HG02981 (cell line): ENCODE data around the gene TUBGCP5.
A peak's percentile ranks its signal among the peaks of the same experiment; 100 is the strongest.

Experiments used
- ATAC-seq: cut with Tn5 transposase; IDR thresholded peaks from one replicate; pipeline ENCODE4 v1.9.1; 2021; ENCODE audit warnings: mild to moderate bottlenecking, moderate library complexity; ENCODE audit not compliant: unreplicated experiment

TUBGCP5 gene

GRCh38 chr15:22979238-22980188 is 59.9 kb downstream of the TUBGCP5 start:
- peak; percentile 46 for ATAC-seq

GRCh38 chr15:22978691-22979237 is 60.6 kb downstream of the TUBGCP5 start:
- peak; percentile 29 for ATAC-seq

GRCh38 chr15:22974745-22975144 is 64.6 kb downstream of the TUBGCP5 start:
- ATAC-seq: no peak

GRCh38 chr15:22973987-22974386 is 65.4 kb downstream of the TUBGCP5 start:
- no peak for ATAC-seq

GRCh38 chr15:22973286-22973685 is 66.1 kb downstream of the TUBGCP5 start:
- peak; percentile 65 for ATAC-seq

- ATAC-seq: no peak
These were observed 69.9 kb downstream of the TUBGCP5 start for GRCh38 chr15:22969489-22969888.

- ATAC-seq: no peak
These were observed 71.0 kb downstream of the TUBGCP5 start for GRCh38 chr15:22968366-22968765.

GRCh38 chr15:22967084-22967770 is 72.1 kb downstream of the TUBGCP5 start:
- no peak for ATAC-seq

- ATAC-seq: no peak
These were observed 72.9 kb downstream of the TUBGCP5 start for GRCh38 chr15:22966321-22967083.

- ATAC-seq: no peak
These were observed 75.7 kb downstream of the TUBGCP5 start for GRCh38 chr15:22963641-22964040.

GRCh38 chr15:22962611-22963010 is 76.8 kb downstream of the TUBGCP5 start:
- no peak for ATAC-seq

GRCh38 chr15:22961762-22962161 is 77.6 kb downstream of the TUBGCP5 start:
- no peak for ATAC-seq

GRCh38 chr15:22960556-22960955 is 78.8 kb downstream of the TUBGCP5 start:
- ATAC-seq: no peak

- no peak for ATAC-seq
These were observed 79.2 kb downstream of the TUBGCP5 start for GRCh38 chr15:22960126-22960525.

GRCh38 chr15:22959321-22960101 is 79.9 kb downstream of the TUBGCP5 start:
- ATAC-seq: no peak

GRCh38 chr15:22958487-22959280 is 80.7 kb downstream of the TUBGCP5 start:
- ATAC-seq: no peak

GRCh38 chr15:22956978-22957260 is 82.5 kb downstream of the TUBGCP5 start:
- no peak for ATAC-seq

- ATAC-seq: no peak
These were observed 83.0 kb downstream of the TUBGCP5 start for GRCh38 chr15:22956257-22956977.

GRCh38 chr15:22955544-22956119 is 83.7 kb downstream of the TUBGCP5 start:
- ATAC-seq: no peak
